Suprapubic skin (tissue), 4 donors: ENCODE results near the gene UBR2. TPM values are rescaled to one million over a fixed set of nuclear protein-coding genes. Genes with fewer than 3 reads are reported as not detected.
"Not testable (repeated sequence)": the region's sequence is repeated elsewhere in the genome, so short reads cannot be mapped to it uniquely, and the experiment has no call there.

Experiments used
- DNase-seq, 2 donors: peaks; one replicate each; pipeline ENCODE4 v3.0.0-alpha.2; 2019; ENCODE audit warnings: low spot score in 2 of 2
- H3K27ac ChIP-seq: fragments of 200-600 bp; sonication (generic); one replicate; pipeline ENCODE4 v1.5.1; 2019
- H3K27me3 ChIP-seq: fragments of 200-600 bp; sonication (generic); one replicate; pipeline ENCODE4 v1.5.1; 2019
- H3K36me3 ChIP-seq: fragments of 200-600 bp; sonication (generic); one replicate; pipeline ENCODE4 v1.5.1; 2019
- H3K4me1 ChIP-seq: fragments of 200-600 bp; sonication (generic); one replicate; pipeline ENCODE4 v1.5.1; 2019
- H3K4me3 ChIP-seq: fragments of 200-600 bp; sonication (generic); one replicate; pipeline ENCODE4 v1.5.1; 2019; ENCODE audit warnings: mild to moderate bottlenecking
- H3K9me3 ChIP-seq: fragments of 200-600 bp; sonication (generic); one replicate; pipeline ENCODE4 v1.5.1; 2019
- CTCF ChIP-seq, 2 donors: fragments of 200-600 bp in 1 of 2; fragments of 450-650 bp in 1 of 2; sonication (generic) in 1 of 2; IDR thresholded peaks; one replicate each; pipeline ENCODE4 v1.5.1; 2016 to 2019; ENCODE audit warnings: antibody characterized with exemption in 2 of 2, mild to moderate bottlenecking in 1 of 2, moderate library complexity in 1 of 2
- EP300 ChIP-seq: sonication (generic); formaldehyde crosslinking; IDR thresholded peaks from one replicate; pipeline ENCODE4 v1.6.1; 2017; ENCODE audit warnings: antibody characterized with exemption
- POLR2A ChIP-seq, 2 donors: fragments of 450-650 bp; IDR thresholded peaks; one replicate each; pipeline ENCODE4 v1.6.1; 2017; ENCODE audit warnings: antibody characterized with exemption in 2 of 2, mild to moderate bottlenecking in 2 of 2, moderate library complexity in 2 of 2
- POLR2AphosphoS5 ChIP-seq, 3 donors: sonication (generic); formaldehyde crosslinking; IDR thresholded peaks; one replicate each; pipeline ENCODE4 v1.6.1; 2017; ENCODE audit warnings: antibody characterized with exemption in 3 of 3
- WGBS: methylation state at CpG from one replicate; pipeline ENCODE4 v1.1.5; 2018; 5-methylcytosine and 5-hydroxymethylcytosine counted together
- total RNA-seq, 4 donors: library from RNA; depleted of rRNA; stranded (reverse); fragments of >200 nt; gene quantifications; one replicate each; pipeline ENCODE4 v1.1.0, GENCODE V29; 2016

The UBR2 gene
- total RNA-seq, 4 donors from 2014 or later, result 18.5 to 37.9 (median 26.1) TPM

GRCh38 chr6:42702200-42702599 lies 138.4 kb downstream of the UBR2 start:
- Histone ChIP-seq H3K36me3 (no peaks in the 10 kb centered on the region), H3K9me3 (no peaks in the 10 kb centered on the region), H3K4me3 (no peak overlapping the region), H3K27ac (no peak overlapping the region), H3K27me3 (no peaks in the 10 kb centered on the region), H3K4me1 (no peaks in the 10 kb centered on the region)
- TF ChIP-seq POLR2A (IDR thresholded peaks at IDR 0.05) (no peak), POLR2AphosphoS5 (IDR thresholded peaks at IDR 0.05) (no peak), EP300 (no peak), CTCF (IDR thresholded peaks at IDR 0.05) (no peak)
- DNase-seq, result no peak
- WGBS, result 85% methylated on average over 2 of the region's 2 CpGs

GRCh38 chr6:42702786-42703185 lies 139.0 kb downstream of the UBR2 start:
- H3K9me3 ChIP-seq, H3K4me3 ChIP-seq, H3K27me3 ChIP-seq, DNase-seq, H3K4me1 ChIP-seq, H3K36me3 ChIP-seq, H3K27ac ChIP-seq: not testable (repeated sequence)
- WGBS, result 93% methylated on average over 3 of the region's 3 CpGs

- H3K27me3 ChIP-seq, result no peaks in the 10 kb centered on the region
- no peak for DNase-seq
- no peak overlapping the region for H3K27ac ChIP-seq
- no peaks in the 10 kb centered on the region for H3K36me3 ChIP-seq
- H3K4me3 ChIP-seq, result no peak overlapping the region
- no peak for TF ChIP-seq EP300
- no peak for TF ChIP-seq POLR2A (IDR thresholded peaks at IDR 0.05)
- no peak for TF ChIP-seq CTCF (IDR thresholded peaks at IDR 0.05)
- no peak for TF ChIP-seq POLR2AphosphoS5 (IDR thresholded peaks at IDR 0.05)
- no peaks in the 10 kb centered on the region for H3K4me1 ChIP-seq
- WGBS, result 33% methylated on average over 16 of the region's 24 CpGs
- H3K9me3 ChIP-seq, result no peaks in the 10 kb centered on the region
These were observed 140.6 kb downstream of the UBR2 start for GRCh38 chr6:42704251-42704936.

GRCh38 chr6:42704937-42705374 lies 141.1 kb downstream of the UBR2 start:
- DNase-seq, result no peak
- TF ChIP-seq EP300 (no peak), CTCF (IDR thresholded peaks at IDR 0.05) (no peak), POLR2A (IDR thresholded peaks at IDR 0.05) (no peak)
- Histone ChIP-seq H3K9me3 (no peaks in the 10 kb centered on the region), H3K4me3 (no peak overlapping the region), H3K36me3 (no peaks in the 10 kb centered on the region), H3K27me3 (no peaks in the 10 kb centered on the region), H3K4me1 (no peaks in the 10 kb centered on the region), H3K27ac (no peak overlapping the region)
- 67% methylated on average over 3 of the region's 4 CpGs for WGBS

GRCh38 chr6:42707595-42707994 lies 143.8 kb downstream of the UBR2 start:
- TF ChIP-seq POLR2A (IDR thresholded peaks at IDR 0.05) (no peak), POLR2AphosphoS5 (IDR thresholded peaks at IDR 0.05) (no peak), EP300 (no peak), CTCF (IDR thresholded peaks at IDR 0.05) (no peak)
- H3K4me1 ChIP-seq, result no peaks in the 10 kb centered on the region
- H3K27ac ChIP-seq, result no peak overlapping the region
- H3K9me3 ChIP-seq, result no peaks in the 10 kb centered on the region
- H3K4me3 ChIP-seq, result no peak overlapping the region
- WGBS, result 93% methylated on average over 7 of the region's 7 CpGs
- H3K36me3 ChIP-seq, result no peaks in the 10 kb centered on the region
- H3K27me3 ChIP-seq, result no peaks in the 10 kb centered on the region
- DNase-seq, result no peak

- H3K27me3 ChIP-seq, result no peaks in the 10 kb centered on the region
- no peak for DNase-seq
- H3K9me3 ChIP-seq, result no peaks in the 10 kb centered on the region
- H3K36me3 ChIP-seq, result no peaks in the 10 kb centered on the region
- no peak overlapping the region for H3K4me3 ChIP-seq
- 100% methylated on average over 5 of the region's 11 CpGs for WGBS
- no peak overlapping the region for H3K27ac ChIP-seq
- H3K4me1 ChIP-seq, result no peaks in the 10 kb centered on the region
- TF ChIP-seq POLR2AphosphoS5 (IDR thresholded peaks at IDR 0.05) (no peak), CTCF (IDR thresholded peaks at IDR 0.05) (no peak), EP300 (no peak), POLR2A (IDR thresholded peaks at IDR 0.05) (no peak)
These were observed 144.3 kb downstream of the UBR2 start for GRCh38 chr6:42708096-42708495.
